ENCODE results near the gene ARHGAP26. TPM values are rescaled to one million over a fixed set of nuclear protein-coding genes. Genes with fewer than 3 reads are reported as not detected.

ARHGAP26 gene
- total RNA-seq, 1 experiment from 2014 or later, result 34.5 TPM

- ATAC-seq (no peak), DNase-seq (ENCODE audit: low read depth, low spot score) (no peak)
- intact Hi-C loops (cut with micrococcal nuclease), result no loop called here
- POLR2A ChIA-PET, result no interaction called here
- Histone ChIP-seq H3K9ac (ENCODE audit: low read length) (no peak overlapping the region), H2AFZ (ENCODE audit: low read depth, low read length, poor library complexity, severe bottlenecking) (no peak overlapping the region), H3K4me1 (ENCODE audit: control insufficient read depth in 1 of 2, insufficient read depth in 2 of 2, low read length in 2 of 2) (peaks cover 63 to 67% of the 10 kb centered on the region in 2 experiments), H3K9me3 (ENCODE audit: control insufficient read depth in 1 of 2, insufficient read depth in 1 of 2, low read depth in 1 of 2, low read length in 2 of 2) (no peaks in the 10 kb centered on the region), H3K4me2 (ENCODE audit: low read length) (no peak overlapping the region), H3K9me2 (ENCODE audit: insufficient read depth) (no peaks in the 10 kb centered on the region), H3K36me3 (ENCODE audit: control insufficient read depth in 1 of 2, insufficient read depth in 2 of 2, low read length in 2 of 2) (no peaks in the 10 kb centered on the region), H3K4me3 (replicated peaks in 1 of 2; ENCODE audit: low read depth in 1 of 2, low read length in 2 of 2) (no peak overlapping the region), H3K27me3 (ENCODE audit: insufficient read depth, low read length) (no peaks in the 10 kb centered on the region), H4K20me1 (ENCODE audit: insufficient read depth) (no peaks in the 10 kb centered on the region), H3K27ac (ENCODE audit: low read depth, low read length) (peak overlapping the region; percentile 89; the same call in 1 of the 2 replicates), H3K79me2 (ENCODE audit: insufficient read depth, low read length) (peaks cover 14% of the 10 kb centered on the region; the same call in 1 of the 2 replicates)
- no TSS peak for BruUV-seq (replicated peaks)
- RAD21 ChIA-PET (ENCODE audit: low non-redundant PET in 1 of 2, low total read pairs in 2 of 2, uncharacterized antibody in 2 of 2, unreplicated experiment in 2 of 2), result no interaction called here
- no peak for TF ChIP-seq ZFX (IDR thresholded peaks at IDR 0.05)
- TF ChIP-seq ATF3 (IDR thresholded peaks at IDR 0.05), result no peak
- no peak for TF ChIP-seq POLR2A (IDR thresholded peaks at IDR 0.05; ENCODE audit: borderline replicate concordance, extremely low read depth, insufficient read depth, insufficient read length)
- TF ChIP-seq EZH2phosphoT487 (IDR thresholded peaks at IDR 0.05; ENCODE audit: borderline replicate concordance), result no peak
- no peak for TF ChIP-seq ZNF274 (IDR thresholded peaks at IDR 0.05; ENCODE audit: low read depth, low read length)
- TF ChIP-seq, protein P1, sequence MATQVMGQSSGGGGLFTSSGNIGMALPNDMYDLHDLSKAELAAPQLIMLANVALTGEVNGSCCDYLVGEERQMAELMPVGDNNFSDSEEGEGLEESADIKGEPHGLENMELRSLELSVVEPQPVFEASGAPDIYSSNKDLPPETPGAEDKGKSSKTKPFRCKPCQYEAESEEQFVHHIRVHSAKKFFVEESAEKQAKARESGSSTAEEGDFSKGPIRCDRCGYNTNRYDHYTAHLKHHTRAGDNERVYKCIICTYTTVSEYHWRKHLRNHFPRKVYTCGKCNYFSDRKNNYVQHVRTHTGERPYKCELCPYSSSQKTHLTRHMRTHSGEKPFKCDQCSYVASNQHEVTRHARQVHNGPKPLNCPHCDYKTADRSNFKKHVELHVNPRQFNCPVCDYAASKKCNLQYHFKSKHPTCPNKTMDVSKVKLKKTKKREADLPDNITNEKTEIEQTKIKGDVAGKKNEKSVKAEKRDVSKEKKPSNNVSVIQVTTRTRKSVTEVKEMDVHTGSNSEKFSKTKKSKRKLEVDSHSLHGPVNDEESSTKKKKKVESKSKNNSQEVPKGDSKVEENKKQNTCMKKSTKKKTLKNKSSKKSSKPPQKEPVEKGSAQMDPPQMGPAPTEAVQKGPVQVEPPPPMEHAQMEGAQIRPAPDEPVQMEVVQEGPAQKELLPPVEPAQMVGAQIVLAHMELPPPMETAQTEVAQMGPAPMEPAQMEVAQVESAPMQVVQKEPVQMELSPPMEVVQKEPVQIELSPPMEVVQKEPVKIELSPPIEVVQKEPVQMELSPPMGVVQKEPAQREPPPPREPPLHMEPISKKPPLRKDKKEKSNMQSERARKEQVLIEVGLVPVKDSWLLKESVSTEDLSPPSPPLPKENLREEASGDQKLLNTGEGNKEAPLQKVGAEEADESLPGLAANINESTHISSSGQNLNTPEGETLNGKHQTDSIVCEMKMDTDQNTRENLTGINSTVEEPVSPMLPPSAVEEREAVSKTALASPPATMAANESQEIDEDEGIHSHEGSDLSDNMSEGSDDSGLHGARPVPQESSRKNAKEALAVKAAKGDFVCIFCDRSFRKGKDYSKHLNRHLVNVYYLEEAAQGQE (IDR thresholded peaks at IDR 0.05; ENCODE audit: low read depth), result no peak
- TF ChIP-seq TCF7L2 (IDR thresholded peaks at IDR 0.05; ENCODE audit: borderline replicate concordance, extremely low read depth, insufficient read depth, insufficient read length), result no peak
- TF ChIP-seq POLR2AphosphoS5 (IDR thresholded peaks at IDR 0.05; ENCODE audit: low read depth, low read length), result no peak
- TF ChIP-seq YY1 (IDR thresholded peaks at IDR 0.05; ENCODE audit: extremely low read depth, insufficient replicate concordance, low read depth, low read length), result no peak
- CTCF ChIA-PET, result no interaction called here
Observed at GRCh38 chr5:142815469-142815868, 45.3 kb downstream of the ARHGAP26 start.
